NK-92 (cell line): ENCODE measurements around the gene MBTD1.
"Not testable (repeated sequence)": the region's sequence is repeated elsewhere in the genome, so short reads cannot be mapped to it uniquely, and the experiment has no call there.

Source experiments
- DNase-seq: peaks from one replicate; lab custom pipeline; 2025; ENCODE audit not compliant: unreplicated experiment; lab: John Stamatoyannopoulos, UW

The MBTD1 gene

GRCh38 chr17:51259564-51260236 is at the start of gene MBTD1:
Gene MBTD1, minus strand, starts transcription at chr17:51260049. Its CDS starts 34,888 bp downstream, at chr17:51225161.
- peak; percentile 82 for DNase-seq

- DNase-seq = no peak
Measured at GRCh38 chr17:51305182-51305581, 45.3 kb upstream of the MBTD1 start.

- DNase-seq = no peak
Measured at GRCh38 chr17:51299859-51300258, 40.0 kb upstream of the MBTD1 start.

DNA sequence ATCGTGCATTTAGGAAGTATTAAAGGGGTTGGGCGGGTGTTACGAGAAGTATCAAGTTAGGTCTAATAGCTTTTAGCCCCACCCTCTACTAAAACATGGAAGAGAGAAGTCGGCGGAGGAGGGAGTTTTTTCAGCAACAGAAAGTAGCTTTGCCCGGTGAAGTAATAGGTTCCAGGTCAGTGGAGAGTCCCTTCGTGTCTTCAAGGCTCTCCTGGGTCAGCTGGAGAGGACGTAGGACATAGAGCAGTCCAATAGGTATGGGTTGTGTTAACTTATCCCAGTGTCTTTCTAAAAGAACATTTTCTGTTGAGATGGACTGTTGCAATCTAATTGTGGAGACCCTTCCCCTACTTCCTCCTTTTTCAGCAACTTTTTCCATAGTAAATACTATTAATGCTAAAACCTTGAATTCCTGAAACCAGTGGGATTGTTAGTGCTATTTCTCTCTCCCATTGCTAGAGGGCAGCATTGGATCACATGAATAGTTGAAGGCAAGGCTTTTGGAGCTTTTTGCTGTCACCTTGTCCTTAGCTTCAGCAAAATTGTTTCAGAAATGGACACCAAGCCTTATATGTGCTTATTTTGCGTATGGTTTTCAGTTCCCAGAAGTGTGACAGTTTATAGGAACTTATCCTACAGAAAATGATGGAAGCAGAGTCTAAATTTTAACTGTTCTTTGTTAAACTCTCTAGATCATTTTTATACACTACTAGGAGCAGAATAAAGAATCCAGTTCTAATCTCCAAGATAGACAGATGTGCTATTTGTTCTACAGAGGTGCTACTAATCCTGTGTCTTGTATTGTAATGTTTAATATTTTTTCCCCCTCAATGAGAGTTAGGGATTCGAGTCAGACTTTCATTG is 38.9 kb upstream of the MBTD1 start:
- no peak for DNase-seq

GRCh38 chr17:51294338-51294737 is 34.5 kb upstream of the MBTD1 start:
- not testable (repeated sequence) for DNase-seq

- no peak for DNase-seq
Measured at GRCh38 chr17:51289696-51290111, 29.9 kb upstream of the MBTD1 start.

DNA sequence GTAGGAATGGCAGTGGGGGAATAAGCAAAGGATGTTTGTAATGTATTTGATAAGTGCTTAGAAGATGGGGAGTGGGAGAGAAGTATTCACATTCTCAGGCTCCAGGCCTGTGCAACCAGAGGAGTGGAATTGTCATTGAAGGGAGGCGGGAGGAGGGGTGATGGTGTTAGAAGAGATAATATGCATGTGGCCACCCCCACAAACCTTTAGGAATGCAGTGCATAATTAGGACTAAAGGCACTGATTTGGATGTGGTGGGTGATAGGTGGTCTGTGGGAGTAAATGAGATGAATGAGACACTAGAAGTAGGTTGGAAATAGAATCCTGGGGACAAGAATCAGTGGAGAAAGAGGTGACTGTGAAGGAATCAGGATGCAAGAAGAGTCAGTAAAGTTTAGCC is 27.6 kb upstream of the MBTD1 start:
- no peak for DNase-seq

DNA sequence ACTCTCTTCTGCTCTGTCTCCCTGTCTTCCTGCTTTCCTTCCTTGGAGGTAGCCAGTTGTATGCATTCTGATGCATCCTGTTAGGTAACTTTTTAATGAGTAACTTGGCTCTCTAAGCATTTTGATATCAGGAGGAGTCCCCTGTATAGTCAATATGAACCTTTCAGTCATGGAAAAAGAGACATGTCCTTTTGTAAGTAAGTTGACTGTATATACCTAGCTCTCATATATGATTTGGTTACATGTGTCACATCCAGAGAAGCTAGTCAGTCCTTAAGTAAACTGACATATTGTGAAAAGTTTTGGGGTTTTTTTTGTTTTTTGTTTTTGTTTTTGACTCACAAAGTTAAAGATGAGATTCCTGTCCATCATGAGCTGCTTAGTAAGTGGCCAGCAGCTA is 19.3 kb upstream of the MBTD1 start:
- no peak for DNase-seq

DNA sequence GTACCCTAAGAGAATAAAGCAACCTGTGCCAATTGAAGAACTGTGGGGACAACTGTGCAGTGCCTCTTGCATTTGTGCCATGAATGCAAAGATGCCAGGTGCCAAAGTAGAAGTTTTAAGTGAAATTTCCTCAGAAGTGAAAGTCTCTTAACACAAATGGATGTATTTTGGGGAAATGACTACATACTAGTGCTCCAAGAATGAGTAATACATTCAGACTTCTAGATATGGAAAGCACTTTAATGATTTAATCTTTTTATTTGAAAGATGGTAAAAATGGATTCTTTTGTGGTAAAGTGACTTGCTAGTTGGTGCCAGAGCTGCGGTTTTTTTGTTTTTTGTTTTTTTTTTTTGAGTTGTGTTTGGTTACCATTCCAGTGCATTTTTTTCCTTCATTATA is 15.5 kb upstream of the MBTD1 start:
- DNase-seq = no peak

DNA sequence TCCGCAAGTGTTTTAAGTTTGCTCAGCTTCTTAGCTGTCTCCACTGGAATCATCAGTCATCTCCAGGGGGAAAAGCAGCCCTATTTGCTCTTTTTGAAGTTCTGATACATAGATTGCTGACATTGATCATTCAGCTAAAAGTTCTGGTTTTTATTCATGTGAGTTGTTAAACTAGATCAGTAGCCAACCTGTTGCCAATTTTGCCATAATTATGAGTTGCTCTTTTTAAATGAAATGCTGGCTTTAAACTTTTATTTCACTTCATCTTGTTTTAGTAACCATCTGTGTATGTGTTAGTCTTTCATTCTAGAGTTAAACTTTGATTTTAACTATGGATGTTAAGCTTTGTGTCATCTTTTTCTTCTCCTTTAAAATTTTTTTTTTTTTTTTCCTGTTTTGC is 13.0 kb upstream of the MBTD1 start:
- no peak for DNase-seq

- DNase-seq = no peak
Measured at GRCh38 chr17:51270636-51271035, 10.8 kb upstream of the MBTD1 start.

GRCh38 chr17:51269991-51270390 is 10.1 kb upstream of the MBTD1 start:
- DNase-seq = no peak

DNA sequence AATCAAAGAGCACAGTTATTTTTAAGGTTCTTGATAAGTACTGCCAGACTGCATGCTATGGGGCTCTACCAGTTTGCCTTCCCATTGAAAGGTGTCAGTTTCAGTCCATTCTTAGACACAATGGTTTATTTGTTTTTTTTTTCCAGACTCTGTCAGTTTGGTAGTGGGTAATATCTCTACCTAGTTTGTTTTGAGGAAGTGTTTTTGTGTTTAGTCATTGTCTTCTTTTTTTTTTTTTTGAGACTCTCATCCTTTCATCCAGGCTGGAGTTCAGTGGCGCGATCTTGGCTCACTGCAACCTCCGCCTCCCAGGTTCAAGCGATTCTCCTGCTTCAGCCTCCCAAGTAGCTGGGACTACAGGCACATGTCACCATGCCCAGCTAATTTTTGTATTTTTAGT is 4.6 kb upstream of the MBTD1 start:
- DNase-seq = not testable (repeated sequence)

DNA sequence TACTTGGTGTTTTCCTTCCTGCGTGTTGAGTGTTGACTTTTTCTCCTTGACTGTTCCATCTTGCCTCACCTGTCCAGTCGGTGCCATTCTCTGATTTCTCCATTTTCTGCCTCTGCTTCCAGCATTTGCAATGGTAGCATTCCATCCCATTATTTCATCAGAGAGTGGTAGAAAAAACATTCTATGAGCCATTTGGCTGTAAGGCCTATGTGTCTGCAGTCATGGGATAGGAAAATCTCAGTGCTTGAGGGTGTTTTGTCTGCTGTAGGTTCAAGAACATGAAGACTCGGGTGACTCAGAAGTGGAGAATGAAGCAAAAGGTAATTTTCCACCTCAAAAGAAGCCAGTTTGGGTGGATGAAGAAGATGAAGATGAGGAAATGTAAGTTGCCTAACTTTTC is 3.2 kb upstream of the MBTD1 start:
- DNase-seq = no peak

- DNase-seq = no peak
Measured at GRCh38 chr17:51261024-51261963, 1.4 kb upstream of the MBTD1 start.

GRCh38 chr17:51260237-51261023 is 581 bp upstream of the MBTD1 start, which contains the start of gene UTP18:
Gene UTP18, plus strand, starts transcription at chr17:51260546. Its CDS starts 39 bp downstream, at chr17:51260585.
- DNase-seq = peak; percentile 80

GRCh38 chr17:51258756-51259563 is 889 bp downstream of the MBTD1 start:
- no peak for DNase-seq

DNA sequence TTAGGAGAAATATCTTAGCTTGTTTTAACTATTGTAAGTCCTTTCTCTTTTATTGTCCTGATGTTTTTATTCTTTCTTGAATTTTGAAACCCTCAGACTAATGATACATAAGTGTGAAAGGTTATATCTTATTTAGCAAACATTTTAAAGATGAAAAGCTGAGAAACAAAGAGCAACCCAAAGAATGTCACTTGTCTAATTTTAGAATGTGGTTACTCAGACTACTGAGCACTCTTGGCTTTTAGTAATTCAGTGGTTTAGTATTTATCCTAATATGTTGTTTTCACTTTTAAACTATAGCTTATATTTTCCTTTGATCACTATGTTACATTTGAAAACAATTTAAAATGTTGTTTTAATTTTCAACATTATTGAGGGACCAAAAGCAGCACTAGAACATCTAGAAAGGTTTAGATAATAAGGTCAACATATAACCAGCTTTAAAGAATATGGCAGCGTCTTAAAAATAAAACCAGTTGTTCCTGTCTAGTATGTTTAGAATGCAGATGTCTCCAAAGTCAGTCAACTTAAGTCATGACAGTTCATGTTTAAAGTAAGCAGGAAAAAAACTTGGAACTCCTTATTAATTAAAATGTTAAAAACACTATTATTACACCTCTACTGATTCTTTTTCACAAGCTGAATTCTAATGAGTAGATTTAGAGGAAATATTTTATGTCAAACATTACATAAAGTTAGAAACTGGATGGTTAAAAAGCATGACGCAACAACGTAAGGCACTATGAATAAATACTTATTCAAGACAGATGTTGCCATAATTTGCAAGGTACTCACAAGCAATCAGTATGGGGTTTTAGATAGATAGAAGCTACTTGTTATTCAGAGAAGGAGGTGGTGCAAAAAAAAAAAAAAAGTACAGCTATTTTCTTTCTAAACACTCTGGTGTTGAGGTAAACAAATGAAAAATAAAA is 2.4 kb downstream of the MBTD1 start:
- no peak for DNase-seq
